HG03280 (cell line): ENCODE measurements around the gene KRTAP5-5.
"Not testable (repeated sequence)": the region's sequence is repeated elsewhere in the genome, so short reads cannot be mapped to it uniquely, and the experiment has no call there.

Source experiments
- ATAC-seq: cut with Tn5 transposase; IDR thresholded peaks from one replicate; pipeline ENCODE4 v1.9.1; 2021; ENCODE audit warnings: mild to moderate bottlenecking, moderate library complexity; ENCODE audit not compliant: unreplicated experiment

Gene KRTAP5-5

GRCh38 chr11:1640076-1640946 lies 10.7 kb downstream of the KRTAP5-5 start:
- ATAC-seq, result no peak

- no peak for ATAC-seq
Measured at GRCh38 chr11:1641096-1641495, 11.5 kb downstream of the KRTAP5-5 start.

GRCh38 chr11:1642288-1643145 lies 12.9 kb downstream of the KRTAP5-5 start:
- no peak for ATAC-seq

GRCh38 chr11:1643146-1643690 lies 13.6 kb downstream of the KRTAP5-5 start:
- no peak for ATAC-seq

- ATAC-seq, result no peak
Measured at GRCh38 chr11:1644601-1645356, 15.2 kb downstream of the KRTAP5-5 start.

GRCh38 chr11:1645357-1645821 lies 15.8 kb downstream of the KRTAP5-5 start:
- ATAC-seq, result no peak

GRCh38 chr11:1646540-1646939 lies 17.0 kb downstream of the KRTAP5-5 start:
- not testable (repeated sequence) for ATAC-seq

- no peak for ATAC-seq
Measured at GRCh38 chr11:1647901-1648652, 18.5 kb downstream of the KRTAP5-5 start.

GRCh38 chr11:1648653-1649420 lies 19.3 kb downstream of the KRTAP5-5 start:
- ATAC-seq, result no peak

GRCh38 chr11:1650034-1650917 lies 20.7 kb downstream of the KRTAP5-5 start:
- no peak for ATAC-seq

- ATAC-seq, result no peak
Measured at GRCh38 chr11:1650918-1651262, 21.3 kb downstream of the KRTAP5-5 start.

- ATAC-seq, result no peak
Measured at GRCh38 chr11:1651411-1651980, 21.9 kb downstream of the KRTAP5-5 start.

- no peak for ATAC-seq
Measured at GRCh38 chr11:1652026-1652425, 22.5 kb downstream of the KRTAP5-5 start.

GRCh38 chr11:1652442-1652770 lies 22.8 kb downstream of the KRTAP5-5 start:
- ATAC-seq, result no peak

- no peak for ATAC-seq
Measured at GRCh38 chr11:1652771-1653540, 23.4 kb downstream of the KRTAP5-5 start.

- no peak for ATAC-seq
Measured at GRCh38 chr11:1653541-1654387, 24.2 kb downstream of the KRTAP5-5 start.
